B cell (primary cell): Measurements from ENCODE around the gene SYTL5. TPM values are rescaled to one million over a fixed set of nuclear protein-coding genes. Genes with fewer than 3 reads are reported as not detected.

Experiments used
- ATAC-seq: fragments of 200-7000 bp; cut with Tn5 transposase; one replicate; pipeline ENCODE4 v1.10.0; 2021; ENCODE audit warnings: low read depth, mild to moderate bottlenecking, moderate number of reproducible peaks, moderate library complexity
- CTCF ChIA-PET: fragments of 350-600 bp; sonication (Branson Sonifier 250); formaldehyde crosslinking; loops from one replicate; lab custom pipeline; 2021; ENCODE audit warnings: antibody characterized with exemption, inconsistent platforms; lab: Charles Lee
- POLR2A ChIA-PET: fragments of 350-600 bp; sonication (Branson Sonifier 250); formaldehyde crosslinking; loops from one replicate; lab custom pipeline; 2021; ENCODE audit warnings: antibody characterized with exemption; lab: Charles Lee
- DNase-seq: peaks from one replicate; pipeline ENCODE4 v3.0.0; 2013
- H2AFZ ChIP-seq: 2 replicates; pipeline ENCODE4 v1.6.1; 2012; ENCODE audit warnings: mild to moderate bottlenecking, low read depth, low read length; ENCODE audit not compliant: insufficient read depth, poor library complexity, severe bottlenecking
- H3K27ac ChIP-seq, 2 donors: 1 replicate in 1 of 2; 2 replicates in 1 of 2; pipeline ENCODE4 v1.5.1; 2012 to 2013; ENCODE audit warnings: low read length in 2 of 2, mild to moderate bottlenecking in 2 of 2, moderate library complexity in 1 of 2
- H3K27me3 ChIP-seq, 4 experiments: fragments of 200-600 bp in 1 of 4; sonication (generic) in 1 of 4; replicated peaks in 1 of 4; 1 replicate in 2 of 4; 2 replicates in 2 of 4; pipeline versions ENCODE4 v1.6.1 to v1.7.0; 2013 to 2016; ENCODE audit warnings: low read length in 3 of 4, mild to moderate bottlenecking in 2 of 4, mixed read lengths in 1 of 4, moderate library complexity in 1 of 4; ENCODE audit not compliant: insufficient read depth in 4 of 4, control insufficient read depth in 3 of 4; ENCODE audit errors: control extremely low read depth in 1 of 4
- H3K36me3 ChIP-seq, 2 experiments: replicated peaks in 1 of 2; 1 replicate in 1 of 2; 2 replicates in 1 of 2; pipeline versions ENCODE4 v1.6.1 to v1.7.1; 2013; ENCODE audit warnings: low read length in 1 of 2; ENCODE audit not compliant: insufficient read depth in 2 of 2, control insufficient read depth in 1 of 2; ENCODE audit errors: control extremely low read depth in 1 of 2, extremely low read depth in 1 of 2
- H3K4me1 ChIP-seq, 2 donors: fragments of 200-600 bp in 1 of 2; sonication (generic) in 1 of 2; 1 replicate in 1 of 2; 2 replicates in 1 of 2; pipeline versions ENCODE4 v1.5.1 to v1.6.1; 2013 to 2017; ENCODE audit warnings: low read length in 2 of 2; ENCODE audit not compliant: control insufficient read depth in 2 of 2, insufficient read depth in 2 of 2
- H3K4me2 ChIP-seq: replicated peaks from 2 replicates; pipeline ENCODE3; 2012; ENCODE audit warnings: mild to moderate bottlenecking, low read depth, low read length; ENCODE audit not compliant: poor library complexity, severe bottlenecking
- H3K4me3 ChIP-seq, 5 experiments: fragments of 200-600 bp in 1 of 5; sonication (generic) in 1 of 5; 1 replicate in 3 of 5; 2 replicates in 2 of 5; pipeline versions ENCODE4 v1.5.1 to v1.7.0; 2011 to 2016; ENCODE audit warnings: low read length in 4 of 5, mild to moderate bottlenecking in 4 of 5, low read depth in 2 of 5, control low read depth in 1 of 5, moderate library complexity in 1 of 5; ENCODE audit not compliant: insufficient read depth in 1 of 5; ENCODE audit errors: control extremely low read depth in 1 of 5, extremely low read depth in 1 of 5
- H3K79me2 ChIP-seq: fragments of 200-600 bp; sonication (generic); one replicate; pipeline ENCODE4 v1.6.0; 2016; ENCODE audit warnings: low read length; ENCODE audit not compliant: control insufficient read depth, insufficient read depth
- H3K9ac ChIP-seq: fragments of 200-600 bp; sonication (generic); 2 replicates; pipeline ENCODE4 v1.6.1; 2017; ENCODE audit warnings: mild to moderate bottlenecking, low read length, moderate library complexity
- H3K9me3 ChIP-seq, 3 donors: one replicate each; pipeline versions ENCODE4 v1.6.1 to v1.7.1; 2013; ENCODE audit warnings: low read length in 2 of 3; ENCODE audit not compliant: control insufficient read depth in 2 of 3, insufficient read depth in 1 of 3; ENCODE audit errors: control extremely low read depth in 1 of 3
- H4K20me1 ChIP-seq: 2 replicates; pipeline ENCODE4 v1.6.0; 2012; ENCODE audit warnings: mild to moderate bottlenecking, low read length; ENCODE audit not compliant: insufficient read depth, control insufficient read depth, poor library complexity, severe bottlenecking
- H3K27ac Mint-ChIP-seq: one replicate; pipeline ENCODE4 v1.8.0; 2021; ENCODE audit warnings: mixed read lengths
- H3K27me3 Mint-ChIP-seq: one replicate; pipeline ENCODE4 v1.8.0; 2021; ENCODE audit warnings: mixed read lengths
- H3K4me1 Mint-ChIP-seq: one replicate; pipeline ENCODE4 v1.8.0; 2021; ENCODE audit warnings: mixed read lengths
- H3K4me3 Mint-ChIP-seq: one replicate; pipeline ENCODE4 v1.8.0; 2021; ENCODE audit warnings: mixed read lengths
- H3K9me3 Mint-ChIP-seq: one replicate; pipeline ENCODE4 v1.8.0; 2022; ENCODE audit warnings: mixed read lengths; ENCODE audit not compliant: insufficient read depth
- CTCF ChIP-seq: fragments of 200-600 bp; IDR thresholded peaks from one replicate; pipeline ENCODE4 v1.8.0; 2022; ENCODE audit warnings: antibody characterized with exemption, mild to moderate bottlenecking
- EZH2 ChIP-seq: IDR thresholded peaks from 2 replicates; pipeline ENCODE4 v1.6.1; 2012; ENCODE audit warnings: borderline replicate concordance, low read depth, mild to moderate bottlenecking, moderate library complexity, low read length; ENCODE audit not compliant: insufficient read depth, poor library complexity, severe bottlenecking
- WGBS: methylation state at CpG from one replicate; pipeline ENCODE4 v1.1.5; 2013; ENCODE audit warnings: missing lambda C conversion rate; ENCODE audit not compliant: insufficient coverage; 5-methylcytosine and 5-hydroxymethylcytosine counted together
- intact Hi-C: fragments of 100-400 bp; cut with micrococcal nuclease; formaldehyde crosslinking; loops from one replicate; pipeline ENCODE4 v1.10.0; 2022
- polyA plus RNA-seq: library from polyadenylated mRNA; depleted of rRNA; stranded (reverse); fragments of >200 nt; gene quantifications from 2 replicates; pipeline ENCODE4 v1.2.3, GENCODE V29; 2012
- total RNA-seq, 2 donors: library from RNA; stranded (reverse); fragments of 120-200 nt in 1 of 2; gene quantifications; 1 replicate in 1 of 2; 2 replicates in 1 of 2; pipeline versions ENCODE4 v1.2.3 to v1.2.4, GENCODE V29; 2013 to 2022

Gene SYTL5
- total and polyA plus RNA-seq, 2 donors (not counting 1 experiment from before 2014, with no cell fraction given), result 0.01 TPM; not detected in 1

GRCh38 chrX:38089173-38089982 lies 83.0 kb downstream of the SYTL5 start:
- Histone ChIP-seq H4K20me1 (no peaks in the 10 kb centered on the region), H3K27me3 (no peaks in the 10 kb centered on the region), H3K4me1 (no peaks in the 10 kb centered on the region), H3K4me2 (no peak overlapping the region), H3K9ac (no peak overlapping the region), H3K9me3 (no peaks in the 10 kb centered on the region), H2AFZ (no peak overlapping the region), H3K4me3 (no peak overlapping the region), H3K36me3 (no peaks in the 10 kb centered on the region), H3K79me2 (no peaks in the 10 kb centered on the region), H3K27ac (no peak overlapping the region)
- POLR2A ChIA-PET, result no interaction called here
- Mint-ChIP-seq H3K27me3 (no peaks in the 10 kb centered on the region), H3K4me3 (no peak overlapping the region), H3K27ac (no peak overlapping the region), H3K4me1 (no peaks in the 10 kb centered on the region), H3K9me3 (no peaks in the 10 kb centered on the region)
- CTCF ChIA-PET, result no interaction called here
- TF ChIP-seq CTCF (no peak), EZH2 (no peak)
- WGBS, result no CpG with 5 or more reads among the region's 8 CpGs
- ATAC-seq (no peak), DNase-seq (no peak)
- intact Hi-C loops, result no loop called here

GRCh38 chrX:38095971-38096529 lies 89.7 kb downstream of the SYTL5 start:
- no peak overlapping the region for H2AFZ ChIP-seq
- H3K9ac ChIP-seq, result no peak overlapping the region
- H3K4me1 ChIP-seq, result no peaks in the 10 kb centered on the region
- ChIA-PET POLR2A (no interaction called here), CTCF (no interaction called here)
- no peaks in the 10 kb centered on the region for H3K79me2 ChIP-seq
- ATAC-seq, result no peak
- Mint-ChIP-seq H3K4me1 (no peaks in the 10 kb centered on the region), H3K27me3 (peaks cover 3% of the 10 kb centered on the region), H3K27ac (no peak overlapping the region), H3K4me3 (no peak overlapping the region), H3K9me3 (peaks cover 4% of the 10 kb centered on the region)
- H3K36me3 ChIP-seq, result no peaks in the 10 kb centered on the region
- H3K27ac ChIP-seq, result no peak overlapping the region
- WGBS, result no CpG with 5 or more reads among the region's 4 CpGs
- no peaks in the 10 kb centered on the region for H3K27me3 ChIP-seq
- H4K20me1 ChIP-seq, result no peaks in the 10 kb centered on the region
- no peak overlapping the region for H3K4me2 ChIP-seq
- intact Hi-C loops, result no loop called here
- TF ChIP-seq EZH2, result no peak
- TF ChIP-seq CTCF, result no peak
- H3K9me3 ChIP-seq, result no peaks in the 10 kb centered on the region
- no peak overlapping the region for H3K4me3 ChIP-seq
- no peak for DNase-seq
